Measurements from ENCODE around the gene HERC2. TPM values are rescaled to one million over a fixed set of nuclear protein-coding genes. Genes with fewer than 3 reads are reported as not detected.
A peak's percentile ranks its signal among the peaks of the same experiment; 100 is the strongest.
"Not testable (repeated sequence)": the region's sequence is repeated elsewhere in the genome, so short reads cannot be mapped to it uniquely, and the experiment has no call there.

Gene HERC2
- total RNA-seq, 2 donors from 2014 or later: 18.8 to 40.8 TPM

- ATAC-seq (replicated peaks): no peak
- H3K4me1 Mint-ChIP-seq: no peaks in the 10 kb centered on the region
- no peaks in the 10 kb centered on the region for H3K27me3 Mint-ChIP-seq
- H3K9me3 Mint-ChIP-seq: no peaks in the 10 kb centered on the region
- H3K4me3 Mint-ChIP-seq: no peak overlapping the region
- peaks cover 91% of the 10 kb centered on the region for H3K36me3 Mint-ChIP-seq (ENCODE audit: low read depth)
- H3K27ac Mint-ChIP-seq: no peak overlapping the region
Measured at GRCh38 chr15:28164876-28165275, 157.1 kb downstream of the HERC2 start.

DNA sequence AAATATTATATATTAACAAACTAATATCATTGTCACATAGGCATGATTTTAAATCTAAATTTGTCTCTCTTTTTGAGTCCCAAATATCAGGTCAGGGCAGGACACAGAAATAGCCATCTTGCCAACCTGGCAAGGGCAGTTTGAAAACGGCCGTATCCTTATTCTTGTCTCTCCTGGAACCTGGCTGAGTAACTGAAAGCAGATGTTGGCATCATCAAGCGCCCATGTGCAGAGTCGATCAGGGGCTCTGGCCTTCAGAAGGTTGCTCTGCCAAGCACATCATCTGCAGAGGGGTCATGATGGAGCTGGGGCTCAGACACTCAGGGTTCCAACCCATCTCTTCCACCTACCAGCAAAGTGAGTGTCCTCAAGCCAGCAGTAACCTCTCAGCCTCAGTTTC is 167.7 kb downstream of the HERC2 start:
- no peak for ATAC-seq (replicated peaks)
- peaks cover 16% of the 10 kb centered on the region for H3K9me3 Mint-ChIP-seq
- H3K27ac Mint-ChIP-seq: no peak overlapping the region

DNA sequence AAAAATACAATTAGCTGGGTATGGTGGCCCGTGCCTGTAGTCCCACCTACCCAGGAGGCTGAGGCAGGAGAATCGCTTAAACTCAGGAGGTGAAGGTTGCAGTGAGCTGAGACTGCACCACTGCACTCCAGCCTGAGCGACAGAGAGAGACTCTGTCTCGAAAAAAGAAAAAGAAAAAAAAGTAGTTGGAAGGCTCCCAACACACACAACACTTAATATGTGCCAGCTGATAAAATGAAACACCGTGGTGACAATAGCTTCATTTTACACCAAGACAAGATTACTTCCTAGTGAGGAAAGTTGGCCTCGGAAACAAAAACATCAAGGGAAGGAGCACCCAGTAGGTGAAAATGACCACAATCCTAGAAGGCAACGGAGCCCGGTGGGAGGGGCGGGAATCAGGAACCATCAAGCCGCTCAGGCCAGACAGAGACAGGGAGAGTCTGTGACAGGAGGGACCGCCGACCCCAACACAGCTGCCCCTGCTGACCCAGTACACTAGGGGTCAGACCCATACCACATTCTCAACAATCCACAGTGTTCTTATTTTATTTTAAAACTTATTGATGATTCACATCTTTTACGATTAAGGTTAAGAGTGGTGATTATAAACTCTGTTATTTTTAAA is 168.4 kb downstream of the HERC2 start:
- H3K36me3 Mint-ChIP-seq (ENCODE audit: low read depth): peaks cover 25% of the 10 kb centered on the region
- H3K9me3 Mint-ChIP-seq: peaks cover 16% of the 10 kb centered on the region
- no peak for ATAC-seq (replicated peaks)
- no peaks in the 10 kb centered on the region for H3K4me1 Mint-ChIP-seq
- no peak overlapping the region for H3K27ac Mint-ChIP-seq
- no peaks in the 10 kb centered on the region for H3K27me3 Mint-ChIP-seq
- H3K4me3 Mint-ChIP-seq: no peak overlapping the region

More for the DNA sequence above, 167.7 kb downstream of the HERC2 start:
- Mint-ChIP-seq H3K27me3 (no peaks in the 10 kb centered on the region), H3K4me3 (no peak overlapping the region), H3K4me1 (no peaks in the 10 kb centered on the region), H3K36me3 (ENCODE audit: low read depth) (peaks cover 25% of the 10 kb centered on the region)

GRCh38 chr15:28152538-28152923 is 169.4 kb downstream of the HERC2 start:
- not testable (repeated sequence) for H3K27ac Mint-ChIP-seq; H3K27me3 Mint-ChIP-seq; ATAC-seq (replicated peaks); H3K4me1 Mint-ChIP-seq; H3K4me3 Mint-ChIP-seq
- Mint-ChIP-seq H3K9me3 (peaks cover 12% of the 10 kb centered on the region), H3K36me3 (ENCODE audit: low read depth) (peaks cover 25% of the 10 kb centered on the region)

GRCh38 chr15:28151864-28152537 is 170.0 kb downstream of the HERC2 start:
- H3K27ac Mint-ChIP-seq, H3K4me3 Mint-ChIP-seq, H3K27me3 Mint-ChIP-seq, H3K4me1 Mint-ChIP-seq: not testable (repeated sequence)
- H3K36me3 Mint-ChIP-seq (ENCODE audit: low read depth): peaks cover 25% of the 10 kb centered on the region
- ATAC-seq (replicated peaks): peak; percentile 53
- H3K9me3 Mint-ChIP-seq: peaks cover 10% of the 10 kb centered on the region

GRCh38 chr15:28147801-28148200 is 174.2 kb downstream of the HERC2 start:
- H3K27me3 Mint-ChIP-seq: no peaks in the 10 kb centered on the region
- no peak overlapping the region for H3K27ac Mint-ChIP-seq
- H3K9me3 Mint-ChIP-seq: peaks cover 10% of the 10 kb centered on the region
- peaks cover 49% of the 10 kb centered on the region for H3K36me3 Mint-ChIP-seq (ENCODE audit: low read depth)
- ATAC-seq (replicated peaks): no peak
- no peaks in the 10 kb centered on the region for H3K4me1 Mint-ChIP-seq
- no peak overlapping the region for H3K4me3 Mint-ChIP-seq

GRCh38 chr15:28145419-28145818 is 176.6 kb downstream of the HERC2 start:
- ATAC-seq (replicated peaks); H3K4me3 Mint-ChIP-seq; H3K27me3 Mint-ChIP-seq; H3K9me3 Mint-ChIP-seq; H3K4me1 Mint-ChIP-seq; H3K27ac Mint-ChIP-seq: not testable (repeated sequence)
- H3K36me3 Mint-ChIP-seq (ENCODE audit: low read depth): peaks cover 53% of the 10 kb centered on the region

DNA sequence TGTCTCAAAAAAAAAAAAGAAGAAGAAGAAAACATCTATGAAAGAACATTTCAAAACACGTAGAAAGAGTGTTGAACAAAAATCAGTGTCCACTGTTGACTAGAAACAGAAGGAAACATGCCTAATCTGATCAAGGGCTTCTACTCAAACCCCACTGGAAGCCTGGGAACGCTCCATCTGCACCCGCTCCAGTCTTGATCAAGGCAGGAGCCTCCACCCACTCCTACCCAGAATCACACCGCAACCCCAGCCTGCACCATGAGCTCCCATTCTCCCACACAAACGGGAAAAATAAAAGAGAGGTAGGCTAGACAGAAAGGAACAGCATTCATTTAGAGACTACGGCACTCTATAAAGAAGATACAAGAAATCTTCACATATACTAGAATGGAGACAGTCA is 181.9 kb downstream of the HERC2 start:
- Mint-ChIP-seq H3K27ac (no peak overlapping the region), H3K36me3 (ENCODE audit: low read depth) (peaks cover 56% of the 10 kb centered on the region), H3K27me3 (no peaks in the 10 kb centered on the region)

GRCh38 chr15:28137408-28138039 is 184.5 kb downstream of the HERC2 start:
- not testable (repeated sequence) for H3K4me3 Mint-ChIP-seq; H3K27ac Mint-ChIP-seq; ATAC-seq (replicated peaks); H3K9me3 Mint-ChIP-seq; H3K27me3 Mint-ChIP-seq
- Mint-ChIP-seq H3K4me1 (peaks cover 14% of the 10 kb centered on the region), H3K36me3 (ENCODE audit: low read depth) (peaks cover 66% of the 10 kb centered on the region)

More for the DNA sequence above, 181.9 kb downstream of the HERC2 start:
- Mint-ChIP-seq H3K4me3 (no peak overlapping the region), H3K9me3 (no peaks in the 10 kb centered on the region), H3K4me1 (peaks cover 14% of the 10 kb centered on the region)
- ATAC-seq (replicated peaks): no peak

- Mint-ChIP-seq H3K36me3 (ENCODE audit: low read depth) (peaks cover 56% of the 10 kb centered on the region), H3K4me1 (peaks cover 14% of the 10 kb centered on the region)
- not testable (repeated sequence) for H3K27me3 Mint-ChIP-seq, H3K9me3 Mint-ChIP-seq, H3K27ac Mint-ChIP-seq, H3K4me3 Mint-ChIP-seq
- peak; percentile 70 for ATAC-seq (replicated peaks)
Measured at GRCh38 chr15:28136236-28136904, 185.6 kb downstream of the HERC2 start.

DNA sequence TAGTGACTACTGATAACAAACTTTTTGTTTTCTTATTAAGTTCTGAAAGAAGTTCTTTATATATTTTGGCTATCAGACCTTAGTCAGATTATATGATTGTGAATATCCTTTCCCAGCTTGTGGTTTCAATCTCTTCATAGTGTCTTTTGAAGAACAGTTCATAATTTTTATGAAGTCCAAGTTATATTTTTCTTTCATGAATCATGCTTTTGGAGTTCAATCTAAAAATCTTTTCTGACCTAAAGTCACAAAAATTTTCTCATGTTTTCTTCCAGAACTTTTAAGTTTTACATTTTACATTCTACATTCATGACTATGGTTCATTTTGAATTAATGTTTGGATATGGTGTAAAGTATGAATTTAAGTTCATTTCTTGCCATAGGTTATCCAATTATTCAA is 188.7 kb downstream of the HERC2 start:
- H3K4me3 Mint-ChIP-seq: no peak overlapping the region
- peaks cover 38% of the 10 kb centered on the region for H3K36me3 Mint-ChIP-seq (ENCODE audit: low read depth)
- H3K4me1 Mint-ChIP-seq: peaks cover 14% of the 10 kb centered on the region
- no peak overlapping the region for H3K27ac Mint-ChIP-seq
- no peaks in the 10 kb centered on the region for H3K27me3 Mint-ChIP-seq
- no peak for ATAC-seq (replicated peaks)
- no peaks in the 10 kb centered on the region for H3K9me3 Mint-ChIP-seq

GRCh38 chr15:28132524-28133275 is 189.3 kb downstream of the HERC2 start:
- no peak overlapping the region for H3K27ac Mint-ChIP-seq
- peaks cover 38% of the 10 kb centered on the region for H3K36me3 Mint-ChIP-seq (ENCODE audit: low read depth)
- peaks cover 11% of the 10 kb centered on the region for H3K4me1 Mint-ChIP-seq
- no peaks in the 10 kb centered on the region for H3K9me3 Mint-ChIP-seq
- H3K4me3 Mint-ChIP-seq: no peak overlapping the region
- no peak for ATAC-seq (replicated peaks)
- no peaks in the 10 kb centered on the region for H3K27me3 Mint-ChIP-seq

DNA sequence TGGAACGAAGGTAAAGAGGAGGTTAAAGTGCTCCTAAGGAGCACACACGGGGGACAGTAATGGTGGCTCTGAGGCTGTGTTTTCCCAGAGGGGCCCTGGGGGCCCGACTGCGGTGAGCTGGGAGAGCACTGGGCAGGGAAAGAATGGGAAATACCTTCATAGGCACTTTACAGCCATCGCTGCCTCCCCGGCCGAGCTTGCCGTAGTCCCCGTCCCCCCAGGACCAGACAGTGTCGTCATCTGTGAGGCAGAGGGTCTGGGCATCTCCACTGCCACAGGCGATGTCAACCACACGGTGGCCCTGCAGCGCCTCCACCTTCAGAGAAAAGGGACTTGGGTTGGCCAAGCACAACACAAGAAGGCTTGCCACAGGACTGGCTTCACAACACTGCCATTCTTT is 190.0 kb downstream of the HERC2 start:
- H3K27me3 Mint-ChIP-seq: no peaks in the 10 kb centered on the region
- no peak overlapping the region for H3K4me3 Mint-ChIP-seq
- H3K36me3 Mint-ChIP-seq (ENCODE audit: low read depth): peaks cover 38% of the 10 kb centered on the region
- no peaks in the 10 kb centered on the region for H3K9me3 Mint-ChIP-seq
- peaks cover 6% of the 10 kb centered on the region for H3K4me1 Mint-ChIP-seq
- no peak for ATAC-seq (replicated peaks)
- H3K27ac Mint-ChIP-seq: no peak overlapping the region

GRCh38 chr15:28131400-28131799 is 190.6 kb downstream of the HERC2 start:
- H3K9me3 Mint-ChIP-seq: no peaks in the 10 kb centered on the region
- no peak overlapping the region for H3K27ac Mint-ChIP-seq
- H3K27me3 Mint-ChIP-seq: no peaks in the 10 kb centered on the region
- no peak overlapping the region for H3K4me3 Mint-ChIP-seq
- H3K4me1 Mint-ChIP-seq: peaks cover under 1% of the 10 kb centered on the region
- peaks cover 38% of the 10 kb centered on the region for H3K36me3 Mint-ChIP-seq (ENCODE audit: low read depth)
- no peak for ATAC-seq (replicated peaks)
